SK-N-SH treated with all-trans-retinoic acid at 6 μM for 48 hours (cell line): ENCODE data around the gene GRIK5.

Experiments
- CSDC2 ChIP-seq: fragments of 250-450 bp; sonication (Bioruptor Pico); IDR thresholded peaks from 2 replicates; pipeline ENCODE4 v1.5.0; 2020; ENCODE audit warnings: mild to moderate bottlenecking, moderate library complexity
- GLIS3 ChIP-seq: fragments of 250-450 bp; sonication (Bioruptor Pico); IDR thresholded peaks from 2 replicates; pipeline ENCODE4 v1.5.0; 2020; ENCODE audit warnings: mild to moderate bottlenecking, moderate library complexity
- ISL1 ChIP-seq: fragments of 250-450 bp; sonication (Bioruptor Pico); IDR thresholded peaks from 2 replicates; pipeline ENCODE4 v2.1.2; 2022; ENCODE audit warnings: mild to moderate bottlenecking, moderate library complexity
- RARB ChIP-seq: fragments of 250-450 bp; sonication (Bioruptor Pico); IDR thresholded peaks from 2 replicates; pipeline ENCODE4 v1.8.0; 2021; ENCODE audit warnings: mild to moderate bottlenecking, moderate library complexity
- ZNF70 ChIP-seq: fragments of 450-650 bp; formaldehyde crosslinking; IDR thresholded peaks from 2 replicates; pipeline ENCODE4 v1.5.0; 2020; ENCODE audit warnings: mild to moderate bottlenecking, moderate library complexity

- no peak for TF ChIP-seq ZNF70 (CRISPR knock-in tag)
- TF ChIP-seq RARB (CRISPR knock-in tag) = no peak
- TF ChIP-seq ISL1 (CRISPR knock-in tag) = no peak
- no peak for TF ChIP-seq CSDC2 (CRISPR knock-in tag)
- TF ChIP-seq GLIS3 (CRISPR knock-in tag) = no peak
Observed at GRCh38 chr19:42114412-42114811, 44.4 kb upstream of the GRIK5 start.
